Parathyroid adenoma (tissue), 2 donors: ENCODE data around the gene RUFY1.
"Not testable (repeated sequence)": the region's sequence is repeated elsewhere in the genome, so short reads cannot be mapped to it uniquely, and the experiment has no call there.

ENCODE experiments used
- H2AFZ ChIP-seq: fragments of 300-600 bp; sonication (generic); one replicate; pipeline ENCODE4 v1.7.0; 2017; ENCODE audit warnings: antibody characterized with exemption, mild to moderate bottlenecking
- H3K27ac ChIP-seq: fragments of 300-600 bp; sonication (generic); one replicate; pipeline ENCODE4 v1.7.0; 2017
- H3K27me3 ChIP-seq: fragments of 300-600 bp; sonication (generic); one replicate; pipeline ENCODE4 v1.7.0; 2017; ENCODE audit warnings: low read length; ENCODE audit not compliant: control insufficient read depth, insufficient read depth
- H3K36me3 ChIP-seq: fragments of 300-600 bp; sonication (generic); one replicate; pipeline ENCODE4 v1.7.0; 2017; ENCODE audit warnings: low read length; ENCODE audit not compliant: control insufficient read depth, insufficient read depth
- H3K4me1 ChIP-seq: fragments of 300-600 bp; sonication (generic); one replicate; pipeline ENCODE4 v1.7.0; 2017; ENCODE audit warnings: control low read depth
- H3K4me2 ChIP-seq: fragments of 300-600 bp; sonication (generic); one replicate; pipeline ENCODE4 v1.7.0; 2017; ENCODE audit warnings: low read length
- H3K4me3 ChIP-seq: fragments of 300-600 bp; sonication (generic); one replicate; pipeline ENCODE4 v1.7.0; 2017; ENCODE audit warnings: low read depth, low read length
- H3K79me2 ChIP-seq: fragments of 300-600 bp; sonication (generic); one replicate; pipeline ENCODE4 v1.7.0; 2017; ENCODE audit warnings: control low read depth
- H3K9ac ChIP-seq: fragments of 300-600 bp; sonication (generic); one replicate; pipeline ENCODE4 v1.7.0; 2017; ENCODE audit warnings: mild to moderate bottlenecking
- H3K9me3 ChIP-seq: fragments of 300-600 bp; sonication (generic); one replicate; pipeline ENCODE4 v1.7.0; 2017; ENCODE audit warnings: low read length; ENCODE audit not compliant: control insufficient read depth
- CTCF ChIP-seq: fragments of 300-600 bp; sonication (generic); IDR thresholded peaks from one replicate; pipeline ENCODE4 v1.7.0; 2017; ENCODE audit warnings: antibody characterized with exemption, mild to moderate bottlenecking
- donor health status: primary hyperparathyroidism.

The RUFY1 gene

GRCh38 chr5:179505636-179506261, 44.6 kb upstream of the RUFY1 start:
- Histone ChIP-seq H3K27ac (no peak overlapping the region), H3K9me3 (no peaks in the 10 kb centered on the region), H3K4me3 (no peak overlapping the region), H3K4me2 (no peak overlapping the region), H3K36me3 (no peaks in the 10 kb centered on the region), H3K4me1 (no peaks in the 10 kb centered on the region), H3K9ac (no peak overlapping the region), H3K27me3 (no peaks in the 10 kb centered on the region), H3K79me2 (no peaks in the 10 kb centered on the region), H2AFZ (no peak overlapping the region)
- TF ChIP-seq CTCF: no peak

- no peaks in the 10 kb centered on the region for H3K27me3 ChIP-seq
- H3K4me3 ChIP-seq: no peak overlapping the region
- H3K4me2 ChIP-seq: no peak overlapping the region
- no peak overlapping the region for H3K27ac ChIP-seq
- no peak overlapping the region for H3K9ac ChIP-seq
- H3K36me3 ChIP-seq: no peaks in the 10 kb centered on the region
- H3K79me2 ChIP-seq: no peaks in the 10 kb centered on the region
- no peak overlapping the region for H2AFZ ChIP-seq
- H3K4me1 ChIP-seq: no peaks in the 10 kb centered on the region
- no peaks in the 10 kb centered on the region for H3K9me3 ChIP-seq
- no peak for TF ChIP-seq CTCF
Measured at GRCh38 chr5:179509239-179509638, 41.1 kb upstream of the RUFY1 start.

- no peak for TF ChIP-seq CTCF
- no peak overlapping the region for H3K9ac ChIP-seq
- no peaks in the 10 kb centered on the region for H3K36me3 ChIP-seq
- H3K27ac ChIP-seq: no peak overlapping the region
- no peaks in the 10 kb centered on the region for H3K79me2 ChIP-seq
- no peak overlapping the region for H2AFZ ChIP-seq
- no peak overlapping the region for H3K4me3 ChIP-seq
- H3K4me2 ChIP-seq: no peak overlapping the region
- H3K4me1 ChIP-seq: no peaks in the 10 kb centered on the region
- H3K27me3 ChIP-seq: no peaks in the 10 kb centered on the region
- no peaks in the 10 kb centered on the region for H3K9me3 ChIP-seq
Measured at GRCh38 chr5:179509845-179510244, 40.5 kb upstream of the RUFY1 start.

- H3K9me3 ChIP-seq: no peaks in the 10 kb centered on the region
- no peaks in the 10 kb centered on the region for H3K79me2 ChIP-seq
- no peak overlapping the region for H3K4me2 ChIP-seq
- no peak for TF ChIP-seq CTCF
- H3K36me3 ChIP-seq: no peaks in the 10 kb centered on the region
- no peak overlapping the region for H2AFZ ChIP-seq
- no peak overlapping the region for H3K27ac ChIP-seq
- H3K4me1 ChIP-seq: no peaks in the 10 kb centered on the region
- no peak overlapping the region for H3K4me3 ChIP-seq
- no peaks in the 10 kb centered on the region for H3K27me3 ChIP-seq
- H3K9ac ChIP-seq: no peak overlapping the region
Measured at GRCh38 chr5:179512452-179513000, 37.8 kb upstream of the RUFY1 start.

- H3K4me1 ChIP-seq, H3K9ac ChIP-seq, H3K4me2 ChIP-seq, H3K36me3 ChIP-seq, H3K27ac ChIP-seq, H2AFZ ChIP-seq, H3K4me3 ChIP-seq, H3K27me3 ChIP-seq, H3K79me2 ChIP-seq, H3K9me3 ChIP-seq: not testable (repeated sequence)
Measured at GRCh38 chr5:179515501-179515900, 34.9 kb upstream of the RUFY1 start.
